NCI-H524 (cell line): ENCODE results near the gene PLPPR3.
"Not testable (repeated sequence)": the region's sequence is repeated elsewhere in the genome, so short reads cannot be mapped to it uniquely, and the experiment has no call there.

Experiments used
- DNase-seq, 2 experiments: peaks; one replicate each; lab custom pipeline; 2025; lab: John Stamatoyannopoulos, UW

PLPPR3 gene

GRCh38 chr19:829129-829758, 7.5 kb upstream of the PLPPR3 start:
- no peak for DNase-seq

- DNase-seq: no peak
Measured at GRCh38 chr19:827710-828321, 6.1 kb upstream of the PLPPR3 start, which contains the start of gene AZU1. TSS of gene AZU1 (plus strand) at chr19:827837. CDS start at chr19:827847, 10 bp downstream.

- no peak for DNase-seq
Measured at GRCh38 chr19:827314-827709, 5.6 kb upstream of the PLPPR3 start.

- no peak for DNase-seq
Measured at GRCh38 chr19:825897-826644, 4.3 kb upstream of the PLPPR3 start.

- DNase-seq: no peak
Measured at GRCh38 chr19:824885-825284, 3.1 kb upstream of the PLPPR3 start.

- no peak for DNase-seq
Measured at GRCh38 chr19:823565-824121, 1.9 kb upstream of the PLPPR3 start.

- DNase-seq: no peak
Measured at GRCh38 chr19:821231-821824, 427 bp downstream of the PLPPR3 start.

- not testable (repeated sequence) for DNase-seq
Measured at GRCh38 chr19:820212-820611, 1.5 kb downstream of the PLPPR3 start.

GRCh38 chr19:816500-816857, 5.3 kb downstream of the PLPPR3 start:
- no peak for DNase-seq

- DNase-seq: no peak
Measured at GRCh38 chr19:815775-816499, 5.8 kb downstream of the PLPPR3 start.

GRCh38 chr19:815079-815774, 6.5 kb downstream of the PLPPR3 start:
- no peak for DNase-seq

- DNase-seq: no peak
Measured at GRCh38 chr19:814152-815078, 7.3 kb downstream of the PLPPR3 start.

- no peak for DNase-seq
Measured at GRCh38 chr19:813219-814151, 8.3 kb downstream of the PLPPR3 start.

GRCh38 chr19:812747-813218, 9.0 kb downstream of the PLPPR3 start:
- no peak for DNase-seq

GRCh38 chr19:812049-812746, 9.6 kb downstream of the PLPPR3 start:
- no peak for DNase-seq

- DNase-seq: no peak
Measured at GRCh38 chr19:811506-812048, 10.2 kb downstream of the PLPPR3 start.

GRCh38 chr19:810883-811489, 10.8 kb downstream of the PLPPR3 start:
- DNase-seq: no peak
